ENCODE measurements around the gene EIF5B.
"Not testable (repeated sequence)": the region's sequence is repeated elsewhere in the genome, so short reads cannot be mapped to it uniquely, and the experiment has no call there.

- not testable (repeated sequence) for TF ChIP-seq CTCF (IDR thresholded peaks at IDR 0.05; ENCODE audit: poor library complexity, severe bottlenecking); POLR2AphosphoS5 (IDR thresholded peaks at IDR 0.05); EZH2 (IDR thresholded peaks at IDR 0.05; ENCODE audit: borderline replicate concordance, insufficient read depth, low read length, poor library complexity, severe bottlenecking); TAF1 (IDR thresholded peaks at IDR 0.05; ENCODE audit: low read depth); EP300 (conservative IDR thresholded peaks at IDR 0.05; ENCODE audit: poor library complexity, severe bottlenecking); REST (IDR thresholded peaks at IDR 0.05; ENCODE audit: borderline replicate concordance); SMC3 (conservative IDR thresholded peaks at IDR 0.05; ENCODE audit: poor library complexity); RAD21 (conservative IDR thresholded peaks at IDR 0.05); MXI1 (conservative IDR thresholded peaks at IDR 0.05; ENCODE audit: poor library complexity, severe bottlenecking)
Observed at GRCh38 chr2:99368854-99369253, 31.7 kb downstream of the EIF5B start.
